Loucy (cell line): ENCODE data around the gene ZCCHC24.

Source experiments
- EZH2phosphoT487 ChIP-seq: fragments of 200-600 bp; IDR thresholded peaks from 2 replicates; pipeline ENCODE4 v1.6.1; 2018; ENCODE audit warnings: antibody characterized with exemption, mild to moderate bottlenecking, moderate library complexity, borderline replicate concordance
- TF ChIP-seq, protein P1 (sequence below): fragments of 200-600 bp; sonication (generic); conservative IDR thresholded peaks from 2 replicates; pipeline ENCODE4 v1.5.1; 2014; ENCODE audit warnings: mild to moderate bottlenecking, antibody characterized with exemption, low read length

DNA sequence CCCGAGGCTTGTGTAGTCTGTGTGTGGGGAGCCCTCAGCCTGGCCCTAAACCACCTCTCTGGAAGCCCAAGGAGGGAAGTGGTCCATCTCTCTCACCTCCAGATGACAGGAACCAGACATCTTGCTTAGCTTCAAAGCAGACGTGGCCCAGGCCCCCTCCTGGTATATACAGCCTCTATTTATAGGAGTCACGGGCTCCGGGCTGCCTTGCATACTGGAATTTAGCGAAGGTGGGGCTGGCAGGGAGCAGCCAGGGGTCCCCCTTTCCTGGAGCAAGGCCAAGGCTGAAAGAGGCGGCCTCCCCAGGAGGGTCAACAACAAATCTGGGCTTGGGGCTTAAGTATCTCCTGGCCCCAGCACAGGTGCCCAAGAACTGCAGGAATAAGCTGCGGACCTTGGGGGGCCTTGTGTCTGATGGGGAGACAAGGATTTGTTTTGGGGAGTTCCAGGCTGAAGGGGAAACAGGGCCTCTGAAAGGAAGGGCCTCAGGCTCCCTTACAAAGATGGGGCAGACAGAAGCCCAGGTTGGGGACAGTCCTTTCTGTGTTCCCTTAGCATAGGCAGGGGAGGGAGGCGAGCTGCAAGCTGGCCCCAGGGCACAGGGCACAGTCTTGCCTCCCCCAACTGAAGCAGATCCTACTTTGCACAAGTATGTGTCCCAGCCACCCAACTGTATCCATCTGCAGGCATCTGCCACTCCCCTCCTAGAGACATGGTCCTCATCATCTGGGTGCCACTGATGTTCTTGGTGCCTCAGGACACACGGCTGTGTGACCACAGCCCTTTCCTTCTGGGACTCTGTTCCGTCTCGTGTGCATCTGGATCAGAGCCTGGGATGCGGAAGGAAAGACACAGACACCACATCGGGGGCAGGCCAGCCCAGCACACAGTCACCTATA, 11.9 kb downstream of the ZCCHC24 start:
- TF ChIP-seq, protein P1, sequence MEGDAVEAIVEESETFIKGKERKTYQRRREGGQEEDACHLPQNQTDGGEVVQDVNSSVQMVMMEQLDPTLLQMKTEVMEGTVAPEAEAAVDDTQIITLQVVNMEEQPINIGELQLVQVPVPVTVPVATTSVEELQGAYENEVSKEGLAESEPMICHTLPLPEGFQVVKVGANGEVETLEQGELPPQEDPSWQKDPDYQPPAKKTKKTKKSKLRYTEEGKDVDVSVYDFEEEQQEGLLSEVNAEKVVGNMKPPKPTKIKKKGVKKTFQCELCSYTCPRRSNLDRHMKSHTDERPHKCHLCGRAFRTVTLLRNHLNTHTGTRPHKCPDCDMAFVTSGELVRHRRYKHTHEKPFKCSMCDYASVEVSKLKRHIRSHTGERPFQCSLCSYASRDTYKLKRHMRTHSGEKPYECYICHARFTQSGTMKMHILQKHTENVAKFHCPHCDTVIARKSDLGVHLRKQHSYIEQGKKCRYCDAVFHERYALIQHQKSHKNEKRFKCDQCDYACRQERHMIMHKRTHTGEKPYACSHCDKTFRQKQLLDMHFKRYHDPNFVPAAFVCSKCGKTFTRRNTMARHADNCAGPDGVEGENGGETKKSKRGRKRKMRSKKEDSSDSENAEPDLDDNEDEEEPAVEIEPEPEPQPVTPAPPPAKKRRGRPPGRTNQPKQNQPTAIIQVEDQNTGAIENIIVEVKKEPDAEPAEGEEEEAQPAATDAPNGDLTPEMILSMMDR = no peak
- TF ChIP-seq EZH2phosphoT487 = no peak
